GM12878 (cell line): ENCODE measurements around the gene MAGI1. TPM values are rescaled to one million over a fixed set of nuclear protein-coding genes. Genes with fewer than 3 reads are reported as not detected.

ENCODE experiments used
- ATAC-seq: fragments of 200-7000 bp; cut with Tn5 transposase; 3 replicates; pipeline ENCODE4 v1.9.1; 2020; ENCODE audit warnings: mild to moderate bottlenecking, moderate library complexity
- BruUV-seq: library from RNA; stranded (reverse); fragments of 400-500 nt; replicated peaks from 2 replicates; lab custom pipeline; 2021; lab: Mats Ljungman, UMichigan
- CTCF ChIA-PET: fragments of 300-600 bp; sonication (Branson Sonifier 250); formaldehyde crosslinking; extraction: SDS; loops from one replicate; lab custom pipeline; 2021; ENCODE audit warnings: inconsistent platforms; lab: Yijun Ruan, JAX
- POLR2A ChIA-PET: fragments of 350-600 bp; formaldehyde crosslinking; extraction: SDS; loops from one replicate; lab custom pipeline; 2021; ENCODE audit warnings: inconsistent platforms; lab: Charles Lee
- RAD21 ChIA-PET: fragments of 300-600 bp; sonication (Branson Sonifier 250); formaldehyde crosslinking; loops from one replicate; lab custom pipeline; 2023; ENCODE audit warnings: antibody characterized with exemption; ENCODE audit not compliant: unreplicated experiment; lab: Charles Lee
- SMC1A ChIA-PET: fragments of 300-600 bp; sonication (Branson Sonifier 250); formaldehyde crosslinking; loops from one replicate; lab custom pipeline; 2023; ENCODE audit not compliant: unreplicated experiment, uncharacterized antibody; lab: Charles Lee
- DNase-seq: peaks from one replicate; pipeline ENCODE4 v3.0.0-alpha.2; 2011; ENCODE audit warnings: low read depth, low spot score
- FAIRE-seq: peaks from 3 replicates; lab custom pipeline; 2011; peaks lifted over from hg19 to GRCh38; lab: Jason Lieb, UNC
- H2AFZ ChIP-seq: 2 replicates; pipeline ENCODE4 v1.6.0; 2011; ENCODE audit warnings: low read depth, low read length, control low read depth; ENCODE audit not compliant: control insufficient read depth
- H3K27ac ChIP-seq: 2 replicates; pipeline ENCODE4 v1.5.1; 2011; ENCODE audit warnings: control low read depth; ENCODE audit not compliant: control insufficient read depth, insufficient read depth
- H3K27me3 ChIP-seq, 2 experiments: replicated peaks in 1 of 2; 2 replicates each; pipeline versions ENCODE4 v1.6.0 to v1.6.1; 2011; ENCODE audit warnings: low read length in 1 of 2; ENCODE audit not compliant: control insufficient read depth in 2 of 2, insufficient read depth in 2 of 2
- H3K36me3 ChIP-seq, 2 experiments: 2 replicates each; pipeline ENCODE4 v1.5.1; 2011; ENCODE audit warnings: low read length in 1 of 2; ENCODE audit not compliant: control insufficient read depth in 2 of 2, insufficient read depth in 2 of 2
- H3K4me1 ChIP-seq: 2 replicates; pipeline ENCODE4 v1.6.1; 2011; ENCODE audit warnings: mild to moderate bottlenecking, low read length, moderate library complexity, mixed read lengths; ENCODE audit not compliant: control insufficient read depth, insufficient read depth
- H3K4me2 ChIP-seq: 2 replicates; pipeline ENCODE4 v1.6.0; 2011; ENCODE audit warnings: control low read depth; ENCODE audit not compliant: control insufficient read depth, insufficient read depth
- H3K4me3 ChIP-seq: fragments of 200-600 bp; sonication (generic); 2 replicates; pipeline ENCODE4 v1.5.1; 2016
- H3K79me2 ChIP-seq: 2 replicates; pipeline ENCODE4 v1.6.0; 2011; ENCODE audit warnings: low read length; ENCODE audit not compliant: control insufficient read depth, insufficient read depth
- H3K9ac ChIP-seq: 2 replicates; pipeline ENCODE4 v1.8.0; 2011; ENCODE audit warnings: low read length, control low read depth, mixed read lengths; ENCODE audit not compliant: control insufficient read depth, insufficient read depth
- H3K9me3 ChIP-seq: replicated peaks from 3 replicates; pipeline ENCODE4 v1.5.1; 2011; ENCODE audit warnings: mild to moderate bottlenecking, low read length; ENCODE audit not compliant: control insufficient read depth, insufficient read depth
- H4K20me1 ChIP-seq: 2 replicates; pipeline ENCODE4 v1.6.0; 2011; ENCODE audit not compliant: control insufficient read depth, insufficient read depth
- BACH1 ChIP-seq: fragments of 450-650 bp; IDR thresholded peaks from 2 replicates; pipeline ENCODE4 v1.6.1; 2017; ENCODE audit warnings: mild to moderate bottlenecking, borderline replicate concordance
- BRCA1 ChIP-seq: IDR thresholded peaks from 2 replicates; pipeline ENCODE4 v1.6.1; 2011; ENCODE audit warnings: low read depth, low read length, improper control_type of control experiment
- CBX3 ChIP-seq: fragments of 200-600 bp; sonication (generic); IDR thresholded peaks from 2 replicates; pipeline ENCODE4 v1.6.1; 2016; ENCODE audit warnings: low read depth, borderline replicate concordance
- EGR1 ChIP-seq, 2 experiments: IDR thresholded peaks; 1 replicate in 1 of 2; 2 replicates in 1 of 2; pipeline ENCODE4 v1.6.1; 2011 to 2012; ENCODE audit warnings: low read depth in 2 of 2, low read length in 2 of 2, borderline replicate concordance in 1 of 2, mild to moderate bottlenecking in 1 of 2, moderate library complexity in 1 of 2
- GATAD2B ChIP-seq: fragments of 450-650 bp; conservative IDR thresholded peaks from 2 replicates; pipeline ENCODE4 v1.6.1; 2017; ENCODE audit warnings: low read depth, mild to moderate bottlenecking, moderate library complexity
- IKZF2 ChIP-seq, 2 experiments: fragments of 450-650 bp; IDR thresholded peaks; 2 replicates each; pipeline ENCODE4 v1.6.1; 2017; ENCODE audit warnings: mild to moderate bottlenecking in 2 of 2, moderate library complexity in 2 of 2
- MEF2B ChIP-seq: fragments of 450-650 bp; IDR thresholded peaks from 2 replicates; pipeline ENCODE4 v1.6.1; 2018; ENCODE audit warnings: mild to moderate bottlenecking, moderate library complexity; ENCODE audit not compliant: partially characterized antibody, poor library complexity, severe bottlenecking
- PAX8 ChIP-seq: fragments of 450-650 bp; IDR thresholded peaks from 2 replicates; pipeline ENCODE4 v1.6.1; 2017; ENCODE audit warnings: mild to moderate bottlenecking, moderate library complexity
- POLR2AphosphoS2 ChIP-seq: IDR thresholded peaks from 2 replicates; pipeline ENCODE4 v1.6.1; 2011; ENCODE audit warnings: low read depth, mild to moderate bottlenecking, low read length, improper control_type of control experiment, moderate library complexity
- SMAD5 ChIP-seq: IDR thresholded peaks from 2 replicates; pipeline ENCODE4 v1.6.1; 2016; ENCODE audit warnings: antibody characterized with exemption, low read depth
- SPI1 ChIP-seq: IDR thresholded peaks from 2 replicates; pipeline ENCODE4 v1.6.1; 2011; ENCODE audit warnings: low read depth, mild to moderate bottlenecking, low read length, moderate library complexity, borderline replicate concordance; ENCODE audit not compliant: insufficient read depth
- STAT3 ChIP-seq: IDR thresholded peaks from 2 replicates; pipeline ENCODE4 v1.6.1; 2011; ENCODE audit warnings: low read depth, low read length, improper control_type of control experiment
- TCF3 ChIP-seq: IDR thresholded peaks from 2 replicates; pipeline ENCODE4 v1.6.1; 2012; ENCODE audit warnings: low read depth, mild to moderate bottlenecking, low read length, borderline replicate concordance; ENCODE audit not compliant: insufficient read depth
- YBX1 ChIP-seq: fragments of 450-650 bp; IDR thresholded peaks from 2 replicates; pipeline ENCODE4 v1.6.1; 2016; ENCODE audit warnings: antibody characterized with exemption
- ZNF207 ChIP-seq: fragments of 450-650 bp; IDR thresholded peaks from 2 replicates; pipeline ENCODE4 v1.6.1; 2014; ENCODE audit warnings: antibody characterized with exemption, mild to moderate bottlenecking, borderline replicate concordance
- ZNF274 ChIP-seq: IDR thresholded peaks from one replicate; pipeline ENCODE4 v1.8.0; 2011; ENCODE audit not compliant: insufficient read length, insufficient read depth
- WGBS: methylation state at CpG from one replicate; pipeline ENCODE4 v1.1.6; 2016; ENCODE audit warnings: low lambda C conversion rate; ENCODE audit not compliant: insufficient replicate concordance, insufficient coverage; ENCODE audit errors: missing lambda C conversion rate; 5-methylcytosine and 5-hydroxymethylcytosine counted together
- in situ Hi-C: fragments of 300-500 bp; cut with MboI; formaldehyde crosslinking; loops from 9 replicates; pipeline ENCODE4 v1.14.3; 2018; ENCODE audit warnings: mixed read lengths
- intact Hi-C: fragments of 100-400 bp; cut with micrococcal nuclease; formaldehyde crosslinking; loops from one replicate; pipeline ENCODE4 v1.14.2; 2022; ENCODE audit not compliant: unreplicated experiment
- polyA plus RNA-seq, 11 experiments: library from polyadenylated mRNA; depleted of rRNA in 4 of 11; unstranded in 6 of 11; stranded (reverse) in 5 of 11; fragments of >200 nt; fragmentation: Nextera tagmentation in 4 of 11; fragmentation: Illumina TruSeq in 1 of 11; extraction: Ambion mirVana in 4 of 11; extraction: Trizol in 1 of 11; gene quantifications; 1 replicate in 1 of 11; 2 replicates in 10 of 11; pipeline versions ENCODE4 v1.2.1 to v1.2.3, GENCODE V29; 2011 to 2016; ENCODE audit warnings: inconsistent platforms in 2 of 11, missing spikeins in 2 of 11, low read depth in 1 of 11
- total RNA-seq, 4 experiments: library from RNA; depleted of rRNA in 3 of 4; stranded (reverse); fragments of >200 nt in 3 of 4; fragmentation: Illumina TruSeq in 1 of 4; extraction: Trizol in 1 of 4; gene quantifications; 2 replicates each; pipeline versions ENCODE4 v1.2.1 to v1.2.3, GENCODE V29; 2013 to 2021
- TF ChIP-seq, protein P1 (sequence below): fragments of 450-650 bp; formaldehyde crosslinking; IDR thresholded peaks from 2 replicates; pipeline ENCODE4 v1.4.0; 2020; ENCODE audit warnings: mild to moderate bottlenecking, moderate library complexity
- TF ChIP-seq, protein P2 (sequence below): fragments of 450-650 bp; conservative IDR thresholded peaks from 2 replicates; pipeline ENCODE4 v1.6.1; 2017; ENCODE audit warnings: mild to moderate bottlenecking, moderate library complexity
- TF ChIP-seq, protein P3 (sequence below): fragments of 450-650 bp; IDR thresholded peaks from 2 replicates; pipeline ENCODE4 v1.6.1; 2017; ENCODE audit warnings: mild to moderate bottlenecking, low read depth, inconsistent platforms; ENCODE audit not compliant: poor library complexity, severe bottlenecking

The MAGI1 gene
- total and polyA plus RNA-seq, 10 of the 15 experiments (the other 5 are each of a cell fraction or from before 2014, with no cell fraction given) = 0.02 to 3.3 (median 0.29) TPM; not detected in 1

DNA sequence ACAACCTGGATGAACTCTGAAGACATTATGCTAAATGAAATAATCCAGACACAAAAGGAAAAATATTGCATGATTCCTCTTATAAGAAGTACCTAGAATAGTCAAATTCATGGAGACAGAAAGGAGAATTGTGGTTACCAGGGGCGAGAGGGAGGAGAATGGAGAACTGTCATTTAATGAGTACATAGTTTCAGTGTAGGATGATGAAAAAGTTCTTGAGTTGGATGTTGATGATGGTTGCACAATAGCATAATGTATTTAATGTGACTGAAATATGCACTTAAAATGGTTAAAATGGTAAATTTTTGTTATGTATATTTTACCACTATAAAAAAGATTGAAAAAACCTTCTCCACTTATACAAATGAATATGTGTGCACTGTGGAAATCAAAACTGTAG is 469.6 kb downstream of the MAGI1 start:
- WGBS = 0% methylated on average over 1 of the region's 1 CpG
- ATAC-seq = no peak
- intact Hi-C loops (no loop called here), in situ Hi-C loops (no loop called here)
- no peaks in the 10 kb centered on the region for H3K27me3 ChIP-seq
- H4K20me1 ChIP-seq = no peaks in the 10 kb centered on the region
- H3K4me2 ChIP-seq = no peak overlapping the region
- ChIA-PET POLR2A (no interaction called here), CTCF (no interaction called here), SMC1A (no interaction called here), RAD21 (no interaction called here)
- H2AFZ ChIP-seq = no peak overlapping the region
- H3K9me3 ChIP-seq = no peaks in the 10 kb centered on the region
- H3K9ac ChIP-seq = no peak overlapping the region
- no peak for FAIRE-seq
- H3K36me3 ChIP-seq = no peaks in the 10 kb centered on the region
- BruUV-seq = no TSS peak
- H3K79me2 ChIP-seq = no peaks in the 10 kb centered on the region
- no peak overlapping the region for H3K4me3 ChIP-seq
- H3K27ac ChIP-seq = no peak overlapping the region
- DNase-seq = no peak
- no peaks in the 10 kb centered on the region for H3K4me1 ChIP-seq
- TF ChIP-seq POLR2AphosphoS2 (no peak), TCF3 (no peak), ZNF274 (no peak), SMAD5 (no peak), STAT3 (no peak), YBX1 (no peak), PAX8 (no peak), CBX3 (no peak), IKZF2 (IDR thresholded peaks at IDR 0.05) (no peak), MEF2B (no peak), SPI1 (no peak), BRCA1 (no peak), ZNF207 (no peak), EGR1 (IDR thresholded peaks at IDR 0.05; ENCODE audit: borderline replicate concordance in 1 of 2, low read depth in 2 of 2, low read length in 2 of 2) (no peak), BACH1 (no peak), GATAD2B (no peak)
- TF ChIP-seq, protein P1, sequence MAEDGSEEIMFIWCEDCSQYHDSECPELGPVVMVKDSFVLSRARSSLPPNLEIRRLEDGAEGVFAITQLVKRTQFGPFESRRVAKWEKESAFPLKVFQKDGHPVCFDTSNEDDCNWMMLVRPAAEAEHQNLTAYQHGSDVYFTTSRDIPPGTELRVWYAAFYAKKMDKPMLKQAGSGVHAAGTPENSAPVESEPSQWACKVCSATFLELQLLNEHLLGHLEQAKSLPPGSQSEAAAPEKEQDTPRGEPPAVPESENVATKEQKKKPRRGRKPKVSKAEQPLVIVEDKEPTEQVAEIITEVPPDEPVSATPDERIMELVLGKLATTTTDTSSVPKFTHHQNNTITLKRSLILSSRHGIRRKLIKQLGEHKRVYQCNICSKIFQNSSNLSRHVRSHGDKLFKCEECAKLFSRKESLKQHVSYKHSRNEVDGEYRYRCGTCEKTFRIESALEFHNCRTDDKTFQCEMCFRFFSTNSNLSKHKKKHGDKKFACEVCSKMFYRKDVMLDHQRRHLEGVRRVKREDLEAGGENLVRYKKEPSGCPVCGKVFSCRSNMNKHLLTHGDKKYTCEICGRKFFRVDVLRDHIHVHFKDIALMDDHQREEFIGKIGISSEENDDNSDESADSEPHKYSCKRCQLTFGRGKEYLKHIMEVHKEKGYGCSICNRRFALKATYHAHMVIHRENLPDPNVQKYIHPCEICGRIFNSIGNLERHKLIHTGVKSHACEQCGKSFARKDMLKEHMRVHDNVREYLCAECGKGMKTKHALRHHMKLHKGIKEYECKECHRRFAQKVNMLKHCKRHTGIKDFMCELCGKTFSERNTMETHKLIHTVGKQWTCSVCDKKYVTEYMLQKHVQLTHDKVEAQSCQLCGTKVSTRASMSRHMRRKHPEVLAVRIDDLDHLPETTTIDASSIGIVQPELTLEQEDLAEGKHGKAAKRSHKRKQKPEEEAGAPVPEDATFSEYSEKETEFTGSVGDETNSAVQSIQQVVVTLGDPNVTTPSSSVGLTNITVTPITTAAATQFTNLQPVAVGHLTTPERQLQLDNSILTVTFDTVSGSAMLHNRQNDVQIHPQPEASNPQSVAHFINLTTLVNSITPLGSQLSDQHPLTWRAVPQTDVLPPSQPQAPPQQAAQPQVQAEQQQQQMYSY (CRISPR knock-in tag) = no peak
- TF ChIP-seq, protein P2, sequence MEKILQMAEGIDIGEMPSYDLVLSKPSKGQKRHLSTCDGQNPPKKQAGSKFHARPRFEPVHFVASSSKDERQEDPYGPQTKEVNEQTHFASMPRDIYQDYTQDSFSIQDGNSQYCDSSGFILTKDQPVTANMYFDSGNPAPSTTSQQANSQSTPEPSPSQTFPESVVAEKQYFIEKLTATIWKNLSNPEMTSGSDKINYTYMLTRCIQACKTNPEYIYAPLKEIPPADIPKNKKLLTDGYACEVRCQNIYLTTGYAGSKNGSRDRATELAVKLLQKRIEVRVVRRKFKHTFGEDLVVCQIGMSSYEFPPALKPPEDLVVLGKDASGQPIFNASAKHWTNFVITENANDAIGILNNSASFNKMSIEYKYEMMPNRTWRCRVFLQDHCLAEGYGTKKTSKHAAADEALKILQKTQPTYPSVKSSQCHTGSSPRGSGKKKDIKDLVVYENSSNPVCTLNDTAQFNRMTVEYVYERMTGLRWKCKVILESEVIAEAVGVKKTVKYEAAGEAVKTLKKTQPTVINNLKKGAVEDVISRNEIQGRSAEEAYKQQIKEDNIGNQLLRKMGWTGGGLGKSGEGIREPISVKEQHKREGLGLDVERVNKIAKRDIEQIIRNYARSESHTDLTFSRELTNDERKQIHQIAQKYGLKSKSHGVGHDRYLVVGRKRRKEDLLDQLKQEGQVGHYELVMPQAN = no peak
- TF ChIP-seq, protein P3, sequence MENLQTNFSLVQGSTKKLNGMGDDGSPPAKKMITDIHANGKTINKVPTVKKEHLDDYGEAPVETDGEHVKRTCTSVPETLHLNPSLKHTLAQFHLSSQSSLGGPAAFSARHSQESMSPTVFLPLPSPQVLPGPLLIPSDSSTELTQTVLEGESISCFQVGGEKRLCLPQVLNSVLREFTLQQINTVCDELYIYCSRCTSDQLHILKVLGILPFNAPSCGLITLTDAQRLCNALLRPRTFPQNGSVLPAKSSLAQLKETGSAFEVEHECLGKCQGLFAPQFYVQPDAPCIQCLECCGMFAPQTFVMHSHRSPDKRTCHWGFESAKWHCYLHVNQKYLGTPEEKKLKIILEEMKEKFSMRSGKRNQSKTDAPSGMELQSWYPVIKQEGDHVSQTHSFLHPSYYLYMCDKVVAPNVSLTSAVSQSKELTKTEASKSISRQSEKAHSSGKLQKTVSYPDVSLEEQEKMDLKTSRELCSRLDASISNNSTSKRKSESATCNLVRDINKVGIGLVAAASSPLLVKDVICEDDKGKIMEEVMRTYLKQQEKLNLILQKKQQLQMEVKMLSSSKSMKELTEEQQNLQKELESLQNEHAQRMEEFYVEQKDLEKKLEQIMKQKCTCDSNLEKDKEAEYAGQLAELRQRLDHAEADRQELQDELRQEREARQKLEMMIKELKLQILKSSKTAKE = no peak
